Colonic mucosa (tissue), 4 donors: ENCODE data around the gene PTGR1. TPM values are rescaled to one million over a fixed set of nuclear protein-coding genes. Genes with fewer than 3 reads are reported as not detected.

Experiments used
- DNase-seq: peaks from one replicate; pipeline ENCODE4 v3.0.0-alpha.2; 2020
- H3K27ac ChIP-seq: fragments of 200-600 bp; one replicate; pipeline ENCODE4 v1.8.0; 2021
- H3K27me3 ChIP-seq: fragments of 200-600 bp; one replicate; pipeline ENCODE4 v1.8.0; 2021
- H3K36me3 ChIP-seq: fragments of 200-600 bp; one replicate; pipeline ENCODE4 v1.8.0; 2021
- H3K4me1 ChIP-seq: fragments of 200-600 bp; one replicate; pipeline ENCODE4 v1.8.0; 2021; ENCODE audit warnings: mild to moderate bottlenecking
- H3K4me3 ChIP-seq: fragments of 200-600 bp; one replicate; pipeline ENCODE4 v1.8.0; 2021
- H3K9ac ChIP-seq, 2 donors: one replicate each; pipeline ENCODE4 v1.7.0; 2013; ENCODE audit warnings: control low read depth in 2 of 2, low read depth in 2 of 2, low read length in 2 of 2
- H3K9me3 ChIP-seq: fragments of 200-600 bp; one replicate; pipeline ENCODE4 v1.8.0; 2021
- CTCF ChIP-seq: fragments of 200-600 bp; IDR thresholded peaks from one replicate; pipeline ENCODE4 v1.8.0; 2022; ENCODE audit warnings: antibody characterized with exemption, mild to moderate bottlenecking
- intact Hi-C: fragments of 100-400 bp; cut with DNase I; formaldehyde crosslinking; loops from one replicate; pipeline ENCODE4 v1.14.1; 2022
- total RNA-seq, 2 donors: library from RNA; stranded (reverse); fragmentation: NEBNext Ultra II Directional in 1 of 2; extraction: Animal tissue kit (Norgen Biotek cat#: 25700) in 1 of 2; gene quantifications; one replicate each; pipeline ENCODE4 v1.2.1, GENCODE V29; 2021
- donor health status: healthy.
- donor health status: DM: no; HTN: no; CAD: no.
- donor health status: DM: no; HTN: no; CAD: no.

PTGR1 gene
- total RNA-seq, 2 donors from 2014 or later = 55.6 to 85.3 TPM

DNA sequence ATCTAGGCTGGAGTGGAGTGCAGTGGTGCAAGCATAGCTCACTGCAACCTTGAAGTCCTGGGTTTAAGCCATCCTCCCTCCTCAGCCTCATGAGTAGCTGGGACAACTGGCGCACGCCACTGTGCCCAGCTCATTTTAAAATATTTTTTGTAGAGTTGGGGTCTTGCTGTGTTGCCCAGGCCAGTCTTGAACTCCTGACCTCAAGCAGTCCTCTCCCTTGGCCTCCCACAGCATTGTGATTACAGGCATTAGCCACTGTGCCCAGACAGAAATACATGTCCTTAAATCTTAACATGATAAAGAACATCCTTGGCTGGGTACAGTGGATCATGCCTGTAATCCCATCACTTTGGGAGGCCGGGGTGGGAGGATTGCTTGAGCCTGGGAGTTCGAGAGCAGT, 67.7 kb downstream of the PTGR1 start:
- Histone ChIP-seq H3K27me3 (no peaks in the 10 kb centered on the region), H3K9ac (no peak overlapping the region), H3K4me3 (no peak overlapping the region), H3K9me3 (no peaks in the 10 kb centered on the region), H3K4me1 (no peaks in the 10 kb centered on the region), H3K36me3 (no peaks in the 10 kb centered on the region), H3K27ac (no peak overlapping the region)
- DNase-seq = no peak
- no peak for TF ChIP-seq CTCF
- intact Hi-C loops = no loop called here

DNA sequence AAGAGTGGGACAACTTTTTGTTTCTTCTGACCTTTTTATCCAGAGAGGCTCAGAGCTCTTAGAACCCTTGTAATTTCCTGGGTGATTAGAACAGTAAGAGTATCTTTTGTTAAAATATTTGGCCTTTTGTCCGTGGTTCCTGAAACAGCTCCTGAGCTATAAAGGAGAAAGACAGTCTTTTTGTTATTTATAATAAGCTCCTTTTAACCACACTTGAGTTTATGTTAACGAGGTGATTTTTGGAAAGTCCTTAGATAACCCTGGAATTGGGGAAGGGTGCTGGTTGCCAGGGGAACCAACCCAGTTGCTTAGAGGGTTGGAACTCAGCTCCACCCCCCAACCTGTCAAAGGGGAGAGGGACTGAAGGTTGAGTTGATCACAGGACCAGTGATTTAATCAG, 69.7 kb downstream of the PTGR1 start:
- H3K36me3 ChIP-seq = no peaks in the 10 kb centered on the region
- intact Hi-C loops = no loop called here

GRCh38 chr9:111527347-111527746, 72.1 kb downstream of the PTGR1 start:
- peaks cover 7% of the 10 kb centered on the region for H3K4me1 ChIP-seq
- no peak for TF ChIP-seq CTCF
- H3K9me3 ChIP-seq = no peaks in the 10 kb centered on the region
- no peak overlapping the region for H3K4me3 ChIP-seq
- no peak for DNase-seq
- intact Hi-C loops = no loop called here
- H3K27ac ChIP-seq = no peak overlapping the region
- H3K36me3 ChIP-seq = no peaks in the 10 kb centered on the region
- H3K27me3 ChIP-seq = no peaks in the 10 kb centered on the region
- H3K9ac ChIP-seq = no peak overlapping the region

More for the DNA sequence above, 69.7 kb downstream of the PTGR1 start:
- TF ChIP-seq CTCF = no peak
- no peak overlapping the region for H3K4me3 ChIP-seq
- H3K9ac ChIP-seq = no peak overlapping the region
- no peak for DNase-seq
- H3K27ac ChIP-seq = no peak overlapping the region
- no peaks in the 10 kb centered on the region for H3K9me3 ChIP-seq
- H3K27me3 ChIP-seq = no peaks in the 10 kb centered on the region
- H3K4me1 ChIP-seq = peaks cover 7% of the 10 kb centered on the region

GRCh38 chr9:111525056-111525977, 74.1 kb downstream of the PTGR1 start, which contains the start of gene ZNF483:
TSS of gene ZNF483 (plus strand) at chr9:111525179. CDS start at chr9:111527396, 2,217 bp downstream.
- Histone ChIP-seq H3K27ac (no peak within 1 kb of the TSS), H3K36me3 (no peaks in the 10 kb centered on the region), H3K9me3 (no peaks in the 10 kb centered on the region), H3K9ac (peak within 1 kb of the TSS; percentile 35 to 74), H3K4me3 (peak within 1 kb of the TSS; percentile 75), H3K4me1 (peaks cover 7% of the 10 kb centered on the region), H3K27me3 (no peaks in the 10 kb centered on the region)
- intact Hi-C loops = no loop called here
- peak; percentile 72 for DNase-seq
- TF ChIP-seq CTCF = no peak

- peak overlapping the region; percentile 35 to 74 for H3K9ac ChIP-seq
- H3K27ac ChIP-seq = no peak overlapping the region
- peak overlapping the region; percentile 75 for H3K4me3 ChIP-seq
- intact Hi-C loops = no loop called here
- H3K4me1 ChIP-seq = peaks cover 7% of the 10 kb centered on the region
- H3K36me3 ChIP-seq = no peaks in the 10 kb centered on the region
- no peaks in the 10 kb centered on the region for H3K9me3 ChIP-seq
- no peaks in the 10 kb centered on the region for H3K27me3 ChIP-seq
- TF ChIP-seq CTCF = no peak
- DNase-seq = no peak
Measured at GRCh38 chr9:111524731-111525055, 74.8 kb downstream of the PTGR1 start.
